ENCODE measurements around the gene RPS6KA2.

The RPS6KA2 gene

DNA sequence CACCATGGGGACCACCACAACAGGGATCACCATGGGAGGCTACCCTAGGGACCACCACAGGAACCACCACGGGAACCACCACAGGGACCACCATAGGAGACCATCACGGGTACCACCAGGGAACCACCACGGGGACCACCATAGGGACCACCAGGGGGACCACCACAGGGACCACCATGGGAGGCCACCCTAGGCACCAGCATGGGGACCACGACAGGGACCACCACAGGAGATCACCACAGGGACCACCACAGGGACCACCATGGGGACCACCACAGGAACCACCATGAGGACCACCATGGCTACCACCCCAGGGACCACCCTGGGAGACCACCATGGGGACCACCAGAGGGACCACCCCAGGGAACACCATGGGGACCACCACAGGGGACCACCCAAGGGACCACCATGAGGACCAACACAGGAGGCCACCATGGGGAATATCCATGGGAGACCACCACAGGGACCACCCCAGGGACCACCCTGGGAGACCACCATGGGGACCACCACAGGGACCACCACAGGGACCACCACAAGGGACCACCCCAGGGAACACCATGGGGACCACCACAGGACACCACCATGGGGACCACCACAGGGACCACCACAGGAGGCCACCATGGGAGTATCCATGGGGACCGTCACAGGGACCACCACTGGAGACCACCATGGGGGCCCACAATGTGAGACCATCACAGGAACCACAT lies 176.7 kb downstream of the RPS6KA2 start:
- DNase-seq (ENCODE audit: extremely low spot score), result no peak
- ChIA-PET POLR2A (no interaction called here), CTCF (no interaction called here)
- no peak for TF ChIP-seq CTCF (IDR thresholded peaks at IDR 0.05; ENCODE audit: control extremely low read depth, extremely low read depth, low read depth, missing control alignments)

DNA sequence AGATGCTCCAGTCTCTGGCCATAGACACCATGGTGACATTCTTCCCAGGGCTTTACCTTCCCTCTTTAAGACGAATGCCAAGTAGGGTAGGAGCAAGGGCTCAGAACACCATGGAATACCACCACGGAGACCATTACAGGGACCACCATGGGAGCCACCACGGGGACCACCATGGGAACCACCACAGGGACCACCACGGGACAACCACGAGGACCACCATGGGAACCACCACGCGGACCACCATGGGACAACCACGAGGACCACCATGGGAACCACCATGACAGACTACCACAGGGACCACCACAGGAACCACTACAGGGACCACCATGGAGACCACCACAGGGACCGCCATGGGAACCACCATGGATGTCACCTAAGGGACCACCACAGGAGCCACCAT lies 177.4 kb downstream of the RPS6KA2 start:
- ChIA-PET POLR2A (no interaction called here), CTCF (interaction anchor here (2.1 kb wide), 1 partner anchor 12 kb away, joined by 8 read pairs; no protein-coding TSS in a partner anchor)
- DNase-seq (ENCODE audit: extremely low spot score), result no peak
- no peak for TF ChIP-seq CTCF (IDR thresholded peaks at IDR 0.05; ENCODE audit: control extremely low read depth, extremely low read depth, low read depth, missing control alignments)

DNA sequence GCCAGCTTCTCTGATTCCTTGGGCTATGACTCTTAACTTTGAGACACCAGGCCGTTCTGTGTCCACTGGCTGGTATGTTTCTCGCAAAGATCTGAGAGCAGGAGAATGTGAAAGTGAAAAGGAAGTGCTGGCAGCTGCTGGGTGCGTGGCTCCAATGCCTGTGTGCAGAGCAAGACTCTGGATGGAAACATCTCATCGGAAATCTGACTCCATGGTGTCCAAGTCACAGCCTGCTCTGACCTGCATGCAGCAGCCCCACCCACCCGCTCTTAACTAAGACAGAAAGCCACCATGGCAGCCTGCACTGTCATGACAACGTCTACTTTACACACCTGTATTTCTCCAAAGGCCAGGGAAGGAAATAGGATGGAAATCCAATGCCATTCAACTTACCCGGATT lies 178.0 kb downstream of the RPS6KA2 start:
- DNase-seq (ENCODE audit: extremely low spot score), result no peak
- ChIA-PET POLR2A (no interaction called here), CTCF (interaction anchor here (2.1 kb wide), 1 partner anchor 11 kb away, joined by 8 read pairs; no protein-coding TSS in a partner anchor)
- TF ChIP-seq CTCF (IDR thresholded peaks at IDR 0.05; ENCODE audit: control extremely low read depth, extremely low read depth, low read depth, missing control alignments), result no peak

DNA sequence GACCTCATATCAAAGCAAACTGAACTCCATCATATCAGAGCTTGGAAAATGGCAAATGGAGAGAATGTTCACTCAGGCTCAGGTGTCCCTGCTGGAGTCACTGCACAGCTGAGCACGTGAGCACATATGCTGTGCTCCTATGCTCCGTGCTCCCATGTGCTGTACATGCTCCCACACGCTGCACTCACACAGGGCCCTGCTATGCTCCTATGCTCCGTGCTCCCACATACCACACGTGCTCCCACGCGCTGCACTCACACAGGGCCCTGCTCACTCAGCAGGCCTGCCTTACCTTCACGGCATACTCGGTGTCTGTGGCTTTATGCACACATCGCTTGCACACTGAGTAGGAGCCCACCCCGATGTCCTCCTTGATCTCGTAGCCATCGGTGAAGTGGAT lies 178.6 kb downstream of the RPS6KA2 start:
- ChIA-PET CTCF (interaction anchor here (0.8 to 2.1 kb wide), 2 partner anchors 10 to 13 kb away, joined by 3 to 8 read pairs; no protein-coding TSS in a partner anchor), POLR2A (no interaction called here)
- no peak for DNase-seq (ENCODE audit: extremely low spot score)
- TF ChIP-seq CTCF (IDR thresholded peaks at IDR 0.05; ENCODE audit: control extremely low read depth, extremely low read depth, low read depth, missing control alignments), result no peak

GRCh38 chr6:166446567-166447065 lies 180.4 kb downstream of the RPS6KA2 start:
- TF ChIP-seq CTCF (IDR thresholded peaks at IDR 0.05; ENCODE audit: control extremely low read depth, extremely low read depth, low read depth, missing control alignments), result no peak
- no peak for DNase-seq (ENCODE audit: extremely low spot score)
- POLR2A ChIA-PET, result no interaction called here
- CTCF ChIA-PET, result no interaction called here

DNA sequence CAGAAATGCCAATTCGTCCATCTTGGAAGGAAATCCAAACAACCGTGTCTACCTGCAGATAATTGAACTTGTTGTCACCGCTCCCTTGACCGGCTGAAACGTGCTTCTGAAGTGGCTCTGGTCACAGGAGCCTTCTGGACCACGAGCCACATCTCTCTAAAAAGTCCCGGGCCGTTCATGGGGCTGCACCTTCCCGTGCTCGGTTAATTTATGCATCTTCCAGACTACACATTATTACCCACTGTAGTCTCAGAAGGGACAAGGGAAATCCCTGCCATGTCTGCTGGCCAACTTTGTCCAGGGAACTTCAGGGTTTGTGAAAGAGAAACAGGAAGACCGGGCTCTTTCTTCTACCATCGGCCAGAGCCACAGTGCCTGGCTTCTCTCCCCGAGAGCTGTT lies 180.9 kb downstream of the RPS6KA2 start:
- no peak for TF ChIP-seq CTCF (IDR thresholded peaks at IDR 0.05; ENCODE audit: control extremely low read depth, extremely low read depth, low read depth, missing control alignments)
- DNase-seq (ENCODE audit: extremely low spot score), result no peak
- ChIA-PET POLR2A (no interaction called here), CTCF (no interaction called here)

Measured in GM10248 (cell line).